Thymus (tissue), 11 donors: Measurements from ENCODE around the gene FGD6. TPM values are rescaled to one million over a fixed set of nuclear protein-coding genes. Genes with fewer than 3 reads are reported as not detected.
A peak's percentile ranks its signal among the peaks of the same experiment; 100 is the strongest.

Source experiments
- DNase-seq, 9 donors: peaks; one replicate each; pipeline ENCODE4 v3.0.0-alpha.2; 2013; ENCODE audit warnings: low spot score in 9 of 9, low read depth in 6 of 9, missing footprints in 1 of 9
- H3K27ac ChIP-seq, 2 donors: one replicate each; pipeline ENCODE4 v1.5.1; 2013; ENCODE audit warnings: control low read depth in 1 of 2, low read depth in 1 of 2, low read length in 1 of 2, mild to moderate bottlenecking in 1 of 2, moderate library complexity in 1 of 2
- H3K27me3 ChIP-seq, 2 donors: one replicate each; pipeline ENCODE4 v1.5.1; 2013; ENCODE audit warnings: low read length in 1 of 2; ENCODE audit not compliant: control insufficient read depth in 2 of 2, insufficient read depth in 1 of 2
- H3K36me3 ChIP-seq, 2 donors: one replicate each; pipeline ENCODE4 v1.5.1; 2013; ENCODE audit warnings: low read length in 1 of 2, mild to moderate bottlenecking in 1 of 2, moderate library complexity in 1 of 2; ENCODE audit not compliant: control insufficient read depth in 2 of 2, insufficient read depth in 2 of 2
- H3K4me1 ChIP-seq, 2 donors: one replicate each; pipeline ENCODE4 v1.5.1; 2013; ENCODE audit warnings: low read length in 2 of 2; ENCODE audit not compliant: control insufficient read depth in 2 of 2, insufficient read depth in 2 of 2
- H3K4me3 ChIP-seq, 2 donors: one replicate each; pipeline ENCODE4 v1.5.1; 2013; ENCODE audit warnings: low read length in 2 of 2, control low read depth in 1 of 2, mild to moderate bottlenecking in 1 of 2
- H3K9me3 ChIP-seq, 2 donors: one replicate each; pipeline ENCODE4 v1.5.1; 2013; ENCODE audit warnings: low read length in 1 of 2, mild to moderate bottlenecking in 1 of 2; ENCODE audit not compliant: control insufficient read depth in 2 of 2, insufficient read depth in 1 of 2
- WGBS: extraction: QIAGEN DNeasy Blood & Tissue Kit; methylation state at CpG from one replicate; pipeline ENCODE4 v1.1.7; 2013; 5-methylcytosine and 5-hydroxymethylcytosine counted together
- polyA plus RNA-seq: library from polyadenylated mRNA; stranded (reverse); fragments of 200-250 nt; gene quantifications from one replicate; pipeline ENCODE4 v1.2.3, GENCODE V29; 2013
- total RNA-seq: library from RNA; stranded (reverse); fragments of 120-200 nt; gene quantifications from one replicate; pipeline ENCODE4 v1.2.4, GENCODE V29; 2013
- donor health status: healthy.

Gene FGD6
- total and polyA plus RNA-seq, 2 donors, result 2.3 to 9.1 TPM

DNA sequence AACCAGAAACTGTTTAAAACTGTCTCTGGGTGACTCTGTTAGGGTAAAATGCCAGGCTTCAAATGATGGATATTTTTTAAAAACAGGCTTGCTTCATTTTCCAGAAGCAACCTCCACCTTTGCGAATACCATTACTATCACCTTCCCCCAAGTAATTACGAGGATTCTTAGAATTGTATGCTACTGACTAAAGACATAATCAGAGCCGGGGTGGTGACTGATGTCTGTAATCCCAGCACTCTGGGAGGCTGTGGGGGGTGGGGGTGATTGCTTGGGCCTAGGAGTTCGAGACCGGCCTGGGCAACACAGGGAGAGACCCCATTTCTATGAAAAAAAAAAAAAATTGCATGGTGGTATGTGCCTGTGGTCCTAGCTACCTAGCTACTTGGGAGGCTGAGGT is 38.3 kb downstream of the FGD6 start:
- DNase-seq, result no peak
- no peaks in the 10 kb centered on the region for H3K4me1 ChIP-seq
- no peaks in the 10 kb centered on the region for H3K27me3 ChIP-seq
- H3K9me3 ChIP-seq, result no peaks in the 10 kb centered on the region
- H3K36me3 ChIP-seq, result no peaks in the 10 kb centered on the region
- no peak overlapping the region for H3K4me3 ChIP-seq
- no peak overlapping the region for H3K27ac ChIP-seq
- 78% methylated on average over 5 of the region's 5 CpGs for WGBS

DNA sequence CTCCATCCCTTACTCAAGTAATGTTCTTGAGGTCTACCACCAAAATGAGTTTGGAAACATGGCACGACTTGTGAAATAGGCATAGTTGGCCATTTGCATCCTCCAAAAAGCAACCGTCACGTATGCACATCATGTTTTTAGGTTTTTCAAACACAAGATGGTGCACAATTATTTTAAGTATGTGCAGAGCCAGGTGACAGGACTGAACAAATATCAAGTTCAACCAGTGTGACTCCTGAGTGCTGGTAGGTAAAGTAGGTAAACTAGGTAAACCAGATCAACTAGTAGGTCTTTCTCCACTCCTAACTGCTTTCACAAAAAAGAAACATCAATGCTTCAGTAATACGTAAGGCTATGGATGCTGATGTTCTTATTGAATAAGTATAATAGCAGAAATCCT is 39.1 kb downstream of the FGD6 start:
- WGBS, result 86% methylated on average over 4 of the region's 4 CpGs
- no peak overlapping the region for H3K4me3 ChIP-seq
- no peak for DNase-seq
- H3K36me3 ChIP-seq, result no peaks in the 10 kb centered on the region
- no peak overlapping the region for H3K27ac ChIP-seq
- no peaks in the 10 kb centered on the region for H3K4me1 ChIP-seq
- no peaks in the 10 kb centered on the region for H3K27me3 ChIP-seq
- no peaks in the 10 kb centered on the region for H3K9me3 ChIP-seq

DNA sequence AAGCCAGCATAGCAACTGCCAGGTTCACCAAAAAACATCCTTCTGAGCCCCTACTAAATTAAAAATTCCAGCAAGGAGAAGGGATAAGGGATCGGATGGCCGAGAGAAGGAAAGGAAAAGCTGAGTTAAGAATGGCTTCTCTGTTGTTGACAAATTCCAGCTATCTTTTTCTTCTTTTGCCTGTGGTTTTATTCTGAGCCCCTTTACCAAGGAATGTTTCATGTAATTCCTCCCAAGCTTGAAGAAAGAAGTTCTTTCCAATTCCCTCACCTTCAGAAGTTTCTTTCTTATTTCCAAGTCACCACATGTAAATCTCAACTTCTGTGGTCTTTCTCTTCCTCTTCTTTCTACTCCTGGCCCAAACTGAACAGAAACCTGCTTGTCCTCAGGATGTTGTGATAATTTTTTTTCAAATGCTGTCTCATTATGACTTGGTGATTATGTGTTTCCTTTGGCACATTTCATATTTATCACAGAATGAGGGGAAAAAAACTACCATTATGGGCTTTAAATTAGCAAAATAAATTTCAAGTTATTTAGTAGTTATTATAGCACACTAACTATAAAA is 40.0 kb downstream of the FGD6 start:
- no peak overlapping the region for H3K4me3 ChIP-seq
- no peaks in the 10 kb centered on the region for H3K27me3 ChIP-seq
- H3K27ac ChIP-seq, result no peak overlapping the region
- no peak for DNase-seq
- H3K36me3 ChIP-seq, result no peaks in the 10 kb centered on the region
- H3K9me3 ChIP-seq, result no peaks in the 10 kb centered on the region
- H3K4me1 ChIP-seq, result no peaks in the 10 kb centered on the region
- 92% methylated on average over 2 of the region's 2 CpGs for WGBS

DNA sequence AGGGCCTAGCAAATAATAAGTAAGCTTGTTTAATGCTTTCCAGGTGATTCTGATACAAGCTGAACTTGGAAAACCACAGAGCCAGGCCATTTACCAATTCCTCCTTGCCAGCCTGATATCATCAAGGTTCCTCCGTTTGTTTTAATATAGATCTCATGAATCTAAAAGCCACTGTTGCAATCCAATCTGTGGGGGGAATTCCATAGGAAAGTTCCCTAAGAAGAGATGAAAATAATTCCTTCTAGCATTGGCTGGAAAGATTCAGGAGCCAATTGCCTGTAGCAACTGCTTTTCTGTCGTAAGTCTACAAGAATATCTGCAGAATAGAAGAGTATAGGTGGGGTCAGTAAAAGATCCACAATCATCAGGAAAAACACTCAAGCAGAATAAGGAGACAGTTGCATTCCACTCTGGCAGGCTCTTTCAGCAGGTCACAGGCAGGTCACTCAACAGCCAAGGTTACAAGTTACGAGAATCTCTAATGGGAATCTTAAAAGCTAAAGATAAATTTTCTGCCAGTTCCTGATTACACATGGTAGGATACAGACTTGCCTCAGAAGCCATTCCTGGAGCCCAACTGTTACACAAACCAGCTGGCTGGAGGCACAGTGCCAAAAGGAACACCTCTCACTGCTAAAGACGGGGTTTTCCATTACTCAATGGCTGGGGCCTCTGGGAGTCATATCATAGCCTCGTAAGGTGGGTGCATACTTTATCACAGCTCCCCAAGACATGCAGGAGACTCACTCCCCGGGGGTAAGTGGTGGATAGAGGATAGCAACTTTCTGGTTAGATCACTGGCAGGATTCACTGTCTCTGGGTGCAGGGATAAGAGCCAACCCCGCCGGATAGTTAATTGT is 43.6 kb downstream of the FGD6 start:
- peak in 2 of 9 donors; percentile 2 to 19 for DNase-seq
- Histone ChIP-seq H3K27ac (peak overlapping the region; percentile 49 to 59), H3K4me1 (no peaks in the 10 kb centered on the region), H3K27me3 (no peaks in the 10 kb centered on the region), H3K4me3 (no peak overlapping the region), H3K9me3 (no peaks in the 10 kb centered on the region), H3K36me3 (no peaks in the 10 kb centered on the region)
- WGBS, result 86% methylated on average over 8 of the region's 8 CpGs

DNA sequence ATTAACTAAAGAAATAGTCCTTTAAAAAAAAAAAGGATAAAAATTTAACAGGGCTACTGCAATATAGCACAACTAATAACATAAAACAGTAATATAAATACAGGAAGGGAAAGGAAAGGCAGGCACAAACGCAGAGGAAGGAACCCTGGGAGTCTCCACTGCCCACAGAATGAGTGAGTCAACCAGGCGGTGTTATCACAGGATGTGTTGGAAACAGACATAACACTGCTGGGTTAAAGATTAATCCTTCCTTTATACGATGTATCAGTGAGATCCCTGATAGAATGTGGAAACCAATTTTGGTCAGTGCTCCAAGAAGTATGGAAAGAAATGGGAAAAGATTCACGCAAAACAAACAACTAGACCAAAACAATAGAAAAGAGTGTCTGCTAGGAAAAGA is 47.9 kb downstream of the FGD6 start:
- Histone ChIP-seq H3K9me3 (no peaks in the 10 kb centered on the region), H3K4me3 (no peak overlapping the region), H3K4me1 (no peaks in the 10 kb centered on the region), H3K27me3 (no peaks in the 10 kb centered on the region), H3K36me3 (no peaks in the 10 kb centered on the region), H3K27ac (no peak overlapping the region)
- DNase-seq, result no peak
- WGBS, result 77% methylated on average over 4 of the region's 4 CpGs

DNA sequence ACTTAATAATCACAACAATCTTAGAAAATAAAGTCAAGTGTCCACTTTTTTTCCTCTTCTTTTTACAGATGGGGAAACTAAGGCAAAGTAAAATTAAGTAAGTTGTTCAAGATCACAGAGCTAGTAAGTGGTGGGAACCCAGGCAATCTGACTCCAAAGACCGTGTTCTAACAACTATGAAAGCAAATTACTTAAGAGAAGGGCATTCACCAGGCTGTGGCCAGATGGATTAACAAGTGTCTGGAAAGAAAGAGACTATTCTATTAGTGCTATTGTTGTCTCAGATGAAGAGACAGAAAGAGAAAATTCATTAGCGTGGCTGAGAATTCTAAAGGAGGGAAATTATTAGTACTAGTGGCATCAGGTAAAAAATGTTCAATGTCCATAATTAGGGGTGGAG is 48.5 kb downstream of the FGD6 start:
- Histone ChIP-seq H3K27me3 (no peaks in the 10 kb centered on the region), H3K9me3 (no peaks in the 10 kb centered on the region), H3K4me3 (no peak overlapping the region), H3K36me3 (no peaks in the 10 kb centered on the region), H3K4me1 (no peaks in the 10 kb centered on the region), H3K27ac (no peak overlapping the region)
- no peak for DNase-seq
- WGBS, result 97% methylated on average over 2 of the region's 2 CpGs

DNA sequence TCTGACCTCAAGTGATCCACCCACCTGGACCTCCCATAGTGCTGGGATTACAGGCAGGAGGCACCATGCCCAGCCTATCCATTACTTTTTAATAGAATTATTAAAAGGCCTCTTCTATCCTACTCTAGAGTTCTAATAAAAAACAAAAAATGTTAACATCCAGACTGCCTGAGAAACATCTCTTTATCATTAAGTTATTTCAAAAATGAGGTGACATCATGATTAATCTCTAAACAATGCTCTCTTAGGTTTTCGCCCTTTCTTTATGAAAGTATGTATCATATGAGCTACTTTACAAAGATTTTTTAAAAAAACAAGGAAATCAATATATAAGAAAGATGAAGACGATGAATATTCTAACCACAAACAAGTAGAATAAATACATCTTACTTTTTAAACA is 52.6 kb downstream of the FGD6 start:
- WGBS, result 98% methylated on average over 2 of the region's 2 CpGs
- no peaks in the 10 kb centered on the region for H3K9me3 ChIP-seq
- H3K27ac ChIP-seq, result no peak overlapping the region
- no peaks in the 10 kb centered on the region for H3K36me3 ChIP-seq
- no peaks in the 10 kb centered on the region for H3K4me1 ChIP-seq
- no peak for DNase-seq
- H3K27me3 ChIP-seq, result no peaks in the 10 kb centered on the region
- H3K4me3 ChIP-seq, result no peak overlapping the region

DNA sequence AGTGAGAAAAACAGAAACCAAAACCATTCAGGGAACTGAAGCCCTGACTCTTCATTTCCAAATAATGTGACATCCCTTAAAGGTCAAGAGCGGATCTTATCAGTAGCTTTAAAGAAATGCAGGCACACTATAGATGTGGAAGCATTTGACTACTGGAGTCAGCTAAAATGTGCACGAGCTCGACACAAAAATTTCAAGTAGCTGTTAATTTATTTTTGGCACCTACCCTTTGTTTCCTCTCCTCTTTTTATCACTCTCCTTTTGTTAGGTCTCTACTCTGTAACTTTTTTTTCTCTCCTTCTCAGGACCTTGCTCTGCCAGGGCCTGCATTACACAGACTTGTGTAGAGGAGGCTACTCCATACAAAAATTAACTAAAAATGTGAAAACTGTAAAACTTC is 58.3 kb downstream of the FGD6 start:
- 77% methylated on average over 3 of the region's 3 CpGs for WGBS
- Histone ChIP-seq H3K9me3 (no peaks in the 10 kb centered on the region), H3K4me1 (no peaks in the 10 kb centered on the region), H3K36me3 (no peaks in the 10 kb centered on the region), H3K27ac (no peak overlapping the region), H3K4me3 (no peak overlapping the region), H3K27me3 (no peaks in the 10 kb centered on the region)
- DNase-seq, result no peak

DNA sequence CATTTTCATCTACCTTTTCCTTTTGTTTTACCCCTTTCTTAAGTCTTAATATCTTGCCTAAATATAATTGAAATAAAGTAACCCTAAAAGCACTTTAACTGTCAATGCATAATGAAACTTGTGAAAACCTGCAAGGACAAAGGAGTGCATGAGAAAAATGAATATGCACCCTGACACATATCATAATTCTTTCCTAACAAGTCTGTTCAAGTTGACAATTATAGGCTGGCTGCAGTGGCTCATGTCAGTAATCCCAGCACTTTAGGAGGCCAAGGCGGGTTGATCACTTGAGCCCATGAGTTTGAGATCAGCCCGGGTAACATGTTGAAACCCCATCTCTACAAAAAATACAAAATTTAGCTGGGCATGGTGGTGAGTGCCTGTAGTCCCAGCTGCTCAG is 65.4 kb downstream of the FGD6 start:
- Histone ChIP-seq H3K4me1 (no peaks in the 10 kb centered on the region), H3K4me3 (no peak overlapping the region), H3K36me3 (no peaks in the 10 kb centered on the region), H3K27ac (no peak overlapping the region), H3K9me3 (no peaks in the 10 kb centered on the region), H3K27me3 (no peaks in the 10 kb centered on the region)
- no peak for DNase-seq
- WGBS, result 97% methylated on average over 2 of the region's 2 CpGs
